Endothelial cell of umbilical vein (primary cell): Measurements from ENCODE around the gene ZNF534. TPM values are rescaled to one million over a fixed set of nuclear protein-coding genes. Genes with fewer than 3 reads are reported as not detected.

Experiments
- BruUV-seq: library from RNA; stranded (reverse); fragments of 400-500 nt; replicated peaks from 2 replicates; lab custom pipeline; 2021; lab: Mats Ljungman, UMichigan
- CTCF ChIA-PET: fragments of 300-600, 350-600 bp; sonication (Branson Sonifier 250); formaldehyde crosslinking; loops from one replicate; lab custom pipeline; 2021; ENCODE audit warnings: antibody characterized with exemption, inconsistent platforms; lab: Charles Lee
- POLR2A ChIA-PET: fragments of 300-600, 350-600 bp; sonication (Branson Sonifier 250); formaldehyde crosslinking; loops from one replicate; lab custom pipeline; 2021; ENCODE audit warnings: antibody characterized with exemption, inconsistent platforms; lab: Charles Lee
- DNase-seq: peaks from one replicate; pipeline ENCODE4 v3.0.0-alpha.2; 2011; ENCODE audit warnings: low read depth, low spot score
- FAIRE-seq: peaks from 2 replicates; lab custom pipeline; 2011; peaks lifted over from hg19 to GRCh38; lab: Jason Lieb, UNC
- H2AFZ ChIP-seq: 2 replicates; pipeline ENCODE4 v1.6.0; 2012; ENCODE audit warnings: low read depth, low read length, control low read depth, inconsistent platforms
- H3K27ac ChIP-seq: 2 replicates; pipeline ENCODE4 v1.5.1; 2011; ENCODE audit warnings: low read depth, mild to moderate bottlenecking, control low read depth, low read length, moderate library complexity; ENCODE audit not compliant: insufficient read depth
- H3K27me3 ChIP-seq, 2 experiments: 2 replicates each; pipeline versions ENCODE4 v1.6.0 to v1.6.1; 2011; ENCODE audit warnings: low read length in 2 of 2, mixed read lengths in 1 of 2; ENCODE audit not compliant: control insufficient read depth in 2 of 2, insufficient read depth in 2 of 2
- H3K36me3 ChIP-seq, 2 experiments: 2 replicates in 1 of 2; 3 replicates in 1 of 2; pipeline ENCODE4 v1.5.1; 2011; ENCODE audit warnings: low read length in 2 of 2, mild to moderate bottlenecking in 1 of 2, moderate library complexity in 1 of 2; ENCODE audit not compliant: control insufficient read depth in 2 of 2, insufficient read depth in 2 of 2; ENCODE audit errors: extremely low read depth in 1 of 2
- H3K4me1 ChIP-seq: 3 replicates; pipeline ENCODE4 v1.5.1; 2011; ENCODE audit warnings: mild to moderate bottlenecking, low read length; ENCODE audit not compliant: control insufficient read depth, insufficient read depth; ENCODE audit errors: extremely low read depth
- H3K4me2 ChIP-seq: 2 replicates; pipeline ENCODE4 v1.6.1; 2011; ENCODE audit warnings: low read length, control low read depth, mixed read lengths; ENCODE audit not compliant: insufficient read depth
- H3K4me3 ChIP-seq, 3 experiments: fragments of 200-600 bp in 1 of 3; sonication (generic), shearing (Covaris generic) in 1 of 3; replicated peaks in 1 of 3; 2 replicates each; pipeline ENCODE4 v1.5.1; 2011 to 2016; ENCODE audit warnings: control low read depth in 3 of 3, low read length in 3 of 3, mild to moderate bottlenecking in 2 of 3, inconsistent platforms in 1 of 3, low read depth in 1 of 3, moderate library complexity in 1 of 3; ENCODE audit not compliant: insufficient read depth in 1 of 3
- H3K79me2 ChIP-seq: 2 replicates; pipeline ENCODE4 v1.6.0; 2012; ENCODE audit warnings: low read length, inconsistent platforms; ENCODE audit not compliant: control insufficient read depth, insufficient read depth
- H3K9ac ChIP-seq: replicated peaks from 2 replicates; pipeline ENCODE3; 2011; ENCODE audit warnings: low read length, control low read depth; ENCODE audit not compliant: insufficient read depth; ENCODE audit errors: extremely low read depth
- H3K9me1 ChIP-seq: replicated peaks from 3 replicates; pipeline ENCODE4 v1.6.0; 2011; ENCODE audit warnings: mild to moderate bottlenecking, low read length; ENCODE audit not compliant: control insufficient read depth, insufficient read depth; ENCODE audit errors: extremely low read depth
- H3K9me3 ChIP-seq: replicated peaks from 2 replicates; pipeline ENCODE4 v1.5.1; 2012; ENCODE audit warnings: low read length, inconsistent platforms; ENCODE audit not compliant: control insufficient read depth, insufficient read depth
- H4K20me1 ChIP-seq: replicated peaks from 2 replicates; pipeline ENCODE3; 2011; ENCODE audit warnings: mild to moderate bottlenecking, low read length; ENCODE audit not compliant: control insufficient read depth, insufficient read depth; ENCODE audit errors: extremely low read depth
- CTCF ChIP-seq, 2 donors: IDR thresholded peaks; 1 replicate in 1 of 2; 2 replicates in 1 of 2; pipeline ENCODE4 v1.5.1; 2011; ENCODE audit warnings: low read length in 2 of 2, mild to moderate bottlenecking in 2 of 2, moderate library complexity in 2 of 2, control low read depth in 1 of 2, inconsistent platforms in 1 of 2, low read depth in 1 of 2; ENCODE audit not compliant: insufficient read depth in 1 of 2; ENCODE audit errors: extremely low read depth in 1 of 2
- EZH2 ChIP-seq: IDR thresholded peaks from 2 replicates; pipeline ENCODE4 v1.6.1; 2012; ENCODE audit warnings: borderline replicate concordance, low read depth, mild to moderate bottlenecking, moderate library complexity, low read length, inconsistent platforms; ENCODE audit not compliant: severe bottlenecking
- FOS ChIP-seq: IDR thresholded peaks from 2 replicates; pipeline ENCODE4 v1.6.1; 2011; ENCODE audit warnings: mild to moderate bottlenecking, low read length, moderate library complexity, borderline replicate concordance; ENCODE audit not compliant: insufficient read depth
- GATA2 ChIP-seq: IDR thresholded peaks from 2 replicates; pipeline ENCODE4 v1.7.0; 2011; ENCODE audit warnings: low read depth, mild to moderate bottlenecking, moderate library complexity, mixed read lengths, low read length; ENCODE audit not compliant: insufficient read length, insufficient read depth
- JUN ChIP-seq: IDR thresholded peaks from 2 replicates; pipeline ENCODE4 v1.6.1; 2011; ENCODE audit warnings: borderline replicate concordance, low read depth; ENCODE audit not compliant: insufficient read length, insufficient read depth
- MAX ChIP-seq: IDR thresholded peaks from 2 replicates; pipeline ENCODE4 v1.6.1; 2011; ENCODE audit not compliant: insufficient read depth, insufficient read length
- MYC ChIP-seq: IDR thresholded peaks from one replicate; pipeline ENCODE4 v1.6.1; 2011; ENCODE audit warnings: mild to moderate bottlenecking, low read depth, low read length
- POLR2A ChIP-seq: IDR thresholded peaks from 2 replicates; pipeline ENCODE4 v1.6.1; 2012; ENCODE audit warnings: low read depth, mild to moderate bottlenecking, control low read depth, low read length
- POLR2AphosphoS5 ChIP-seq: IDR thresholded peaks from 2 replicates; pipeline ENCODE4 v1.6.1; 2012; ENCODE audit warnings: low read depth, mild to moderate bottlenecking, control low read depth, low read length, moderate library complexity; ENCODE audit not compliant: insufficient read depth
- dilution Hi-C: fragments of 300-500 bp; cut with MboI; formaldehyde crosslinking; loops from one replicate; pipeline ENCODE4 v1.15.0; 2019; ENCODE audit warnings: low sequenced_read_pairs; ENCODE audit not compliant: extremely low pct_ligation_motif_present
- intact Hi-C: fragments of 100-400 bp; cut with micrococcal nuclease; formaldehyde crosslinking; loops from one replicate; pipeline ENCODE4 v1.10.0; 2022
- polyA plus RNA-seq, 4 experiments: library from polyadenylated mRNA; depleted of rRNA in 3 of 4; stranded (reverse) in 3 of 4; unstranded in 1 of 4; fragments of >200 nt; gene quantifications; 2 replicates each; pipeline versions ENCODE4 v1.2.1 to v1.2.3, GENCODE V29; 2011 to 2012; ENCODE audit warnings: missing spikeins in 1 of 4
- total RNA-seq: library from RNA; stranded (reverse); gene quantifications from 2 replicates; pipeline ENCODE4 v1.2.3, GENCODE V29; 2021

The ZNF534 gene
- total and polyA plus RNA-seq, 2 donors (not counting 3 experiments of a cell fraction or from before 2014, with no cell fraction given) = not detected

- dilution Hi-C loops = no loop called here
- BruUV-seq = no TSS peak
- no peaks in the 10 kb centered on the region for H3K36me3 ChIP-seq
- no peaks in the 10 kb centered on the region for H3K9me1 ChIP-seq
- FAIRE-seq = no peak
- H3K9me3 ChIP-seq = peaks cover 4% of the 10 kb centered on the region
- no peak for TF ChIP-seq GATA2
- no peak for TF ChIP-seq POLR2A
- TF ChIP-seq JUN = no peak
- TF ChIP-seq FOS = no peak
- TF ChIP-seq POLR2AphosphoS5 = no peak
- TF ChIP-seq CTCF (IDR thresholded peaks at IDR 0.05; ENCODE audit: extremely low read depth in 1 of 2, insufficient read depth in 1 of 2, low read depth in 1 of 2, low read length in 2 of 2) = no peak
- TF ChIP-seq MAX = no peak
- no peak for TF ChIP-seq MYC
- no peak for TF ChIP-seq EZH2
- no peak overlapping the region for H3K27ac ChIP-seq
- H2AFZ ChIP-seq = no peak overlapping the region
- CTCF ChIA-PET = no interaction called here
- H3K4me3 ChIP-seq = no peak overlapping the region
- intact Hi-C loops = no loop called here
- H3K79me2 ChIP-seq = no peaks in the 10 kb centered on the region
- H3K9ac ChIP-seq = no peak overlapping the region
- no peaks in the 10 kb centered on the region for H3K27me3 ChIP-seq
- POLR2A ChIA-PET = no interaction called here
- H3K4me2 ChIP-seq = no peak overlapping the region
- DNase-seq = no peak
- no peaks in the 10 kb centered on the region for H3K4me1 ChIP-seq
- H4K20me1 ChIP-seq = no peaks in the 10 kb centered on the region
Measured at GRCh38 chr19:52415711-52416110, 13.2 kb upstream of the ZNF534 start.
